Tibial artery (tissue), 4 donors: Measurements from ENCODE around the gene ANKZF1.

ENCODE experiments used
- DNase-seq, 2 donors: peaks; one replicate each; pipeline ENCODE4 v3.0.0-alpha.2; 2019
- H3K27ac ChIP-seq, 2 donors: fragments of 200-600 bp; sonication (generic) in 1 of 2; 1 replicate in 1 of 2; 2 replicates in 1 of 2; pipeline ENCODE4 v1.5.1; 2018 to 2019; ENCODE audit warnings: mild to moderate bottlenecking in 1 of 2
- H3K27me3 ChIP-seq, 2 donors: fragments of 200-600 bp; sonication (generic) in 1 of 2; one replicate each; pipeline versions ENCODE4 v1.5.1 to v1.6.0; 2016 to 2019
- H3K36me3 ChIP-seq, 3 donors: fragments of 200-600 bp; sonication (generic) in 2 of 3; one replicate each; pipeline ENCODE4 v1.5.1; 2016 to 2019; ENCODE audit warnings: mild to moderate bottlenecking in 2 of 3
- H3K4me1 ChIP-seq, 4 donors: fragments of 200-600 bp; sonication (generic) in 2 of 4; 1 replicate in 3 of 4; 2 replicates in 1 of 4; pipeline ENCODE4 v1.5.1; 2016 to 2019
- H3K4me3 ChIP-seq, 2 donors: fragments of 200-600 bp; sonication (generic) in 1 of 2; 1 replicate in 1 of 2; 2 replicates in 1 of 2; pipeline ENCODE4 v1.5.1; 2018 to 2019; ENCODE audit warnings: mild to moderate bottlenecking in 2 of 2
- H3K9me3 ChIP-seq, 3 donors: fragments of 200-600 bp; sonication (generic) in 1 of 3; one replicate each; pipeline ENCODE4 v1.5.1; 2016 to 2019
- CTCF ChIP-seq, 2 experiments: fragments of 200-600 bp in 1 of 2; fragments of 450-650 bp in 1 of 2; IDR thresholded peaks; one replicate each; pipeline ENCODE4 v1.5.1; 2017 to 2019; ENCODE audit warnings: antibody characterized with exemption in 2 of 2, mild to moderate bottlenecking in 1 of 2, moderate library complexity in 1 of 2
- intact Hi-C: fragments of 100-400 bp; cut with DNase I; formaldehyde crosslinking; loops from one replicate; pipeline ENCODE4 v1.15.0; 2023; ENCODE audit warnings: low total_unique reads

ANKZF1 gene

GRCh38 chr2:219210196-219210885 is 19.3 kb upstream of the ANKZF1 start:
- no peak overlapping the region for H3K4me3 ChIP-seq
- no peaks in the 10 kb centered on the region for H3K27me3 ChIP-seq
- no peaks in the 10 kb centered on the region for H3K9me3 ChIP-seq
- no peak overlapping the region for H3K27ac ChIP-seq
- TF ChIP-seq CTCF (IDR thresholded peaks at IDR 0.05), result no peak
- DNase-seq, result no peak
- H3K36me3 ChIP-seq, result peaks cover 48 to 74% (median 57%) of the 10 kb centered on the region in 3 donors
- intact Hi-C loops, result no loop called here
- peaks cover 0 to 20% (median 15%) of the 10 kb centered on the region in 4 donors for H3K4me1 ChIP-seq

- H3K36me3 ChIP-seq, result peaks cover 48 to 80% (median 63%) of the 10 kb centered on the region in 3 donors
- no peaks in the 10 kb centered on the region for H3K9me3 ChIP-seq
- TF ChIP-seq CTCF (IDR thresholded peaks at IDR 0.05), result no peak
- intact Hi-C loops, result no loop called here
- H3K27ac ChIP-seq, result no peak overlapping the region
- DNase-seq, result no peak
- no peaks in the 10 kb centered on the region for H3K27me3 ChIP-seq
- H3K4me1 ChIP-seq, result peaks cover 0 to 18% (median 15%) of the 10 kb centered on the region in 4 donors
- no peak overlapping the region for H3K4me3 ChIP-seq
Observed at GRCh38 chr2:219210886-219211362, 18.7 kb upstream of the ANKZF1 start.

GRCh38 chr2:219213026-219213415 is 16.6 kb upstream of the ANKZF1 start:
- Histone ChIP-seq H3K4me1 (peaks cover 0 to 25% (median 19%) of the 10 kb centered on the region in 4 donors), H3K27me3 (no peaks in the 10 kb centered on the region), H3K4me3 (no peak overlapping the region), H3K36me3 (peaks cover 48 to 82% (median 62%) of the 10 kb centered on the region in 3 donors), H3K27ac (no peak overlapping the region), H3K9me3 (no peaks in the 10 kb centered on the region)
- intact Hi-C loops, result no loop called here
- TF ChIP-seq CTCF (IDR thresholded peaks at IDR 0.05), result no peak
- no peak for DNase-seq

- Histone ChIP-seq H3K27ac (no peak overlapping the region), H3K36me3 (peaks cover 48 to 76% (median 56%) of the 10 kb centered on the region in 3 donors), H3K27me3 (no peaks in the 10 kb centered on the region), H3K4me3 (no peak overlapping the region), H3K4me1 (peaks cover 0 to 22% (median 18%) of the 10 kb centered on the region in 4 donors), H3K9me3 (no peaks in the 10 kb centered on the region)
- DNase-seq, result no peak
- intact Hi-C loops, result no loop called here
- TF ChIP-seq CTCF (IDR thresholded peaks at IDR 0.05), result no peak
Observed at GRCh38 chr2:219213486-219214071, 16.0 kb upstream of the ANKZF1 start.

GRCh38 chr2:219214141-219214540 is 15.5 kb upstream of the ANKZF1 start:
- intact Hi-C loops, result no loop called here
- TF ChIP-seq CTCF (IDR thresholded peaks at IDR 0.05), result no peak
- DNase-seq, result no peak
- peaks cover 0 to 26% (median 19%) of the 10 kb centered on the region in 4 donors for H3K4me1 ChIP-seq
- no peaks in the 10 kb centered on the region for H3K9me3 ChIP-seq
- H3K27me3 ChIP-seq, result no peaks in the 10 kb centered on the region
- H3K4me3 ChIP-seq, result no peak overlapping the region
- H3K27ac ChIP-seq, result no peak overlapping the region
- H3K36me3 ChIP-seq, result peaks cover 48 to 71% (median 51%) of the 10 kb centered on the region in 3 donors
